Mucosa of rectum (tissue), 2 donors: ENCODE data around the gene YPEL3.

Experiments
- H3K27ac ChIP-seq, 2 donors: one replicate each; pipeline ENCODE4 v1.7.0; 2013; ENCODE audit warnings: inconsistent platforms in 2 of 2, low read depth in 2 of 2, low read length in 2 of 2
- H3K27me3 ChIP-seq, 2 donors: one replicate each; pipeline ENCODE4 v1.7.0; 2013; ENCODE audit warnings: low read length in 2 of 2; ENCODE audit not compliant: control insufficient read depth in 2 of 2, insufficient read depth in 2 of 2
- H3K36me3 ChIP-seq, 2 donors: one replicate each; pipeline ENCODE4 v1.7.0; 2013; ENCODE audit warnings: low read length in 2 of 2; ENCODE audit not compliant: control insufficient read depth in 2 of 2, insufficient read depth in 2 of 2
- H3K4me1 ChIP-seq, 2 donors: one replicate each; pipeline ENCODE4 v1.7.0; 2013; ENCODE audit warnings: low read length in 2 of 2, mild to moderate bottlenecking in 1 of 2; ENCODE audit not compliant: control insufficient read depth in 2 of 2, insufficient read depth in 2 of 2
- H3K4me3 ChIP-seq, 2 donors: one replicate each; pipeline ENCODE4 v1.7.0; 2013; ENCODE audit warnings: low read length in 2 of 2
- H3K9ac ChIP-seq, 2 donors: one replicate each; pipeline ENCODE4 v1.7.0; 2013; ENCODE audit warnings: low read length in 2 of 2, low read depth in 1 of 2, mild to moderate bottlenecking in 1 of 2
- H3K9me3 ChIP-seq, 2 donors: one replicate each; pipeline ENCODE4 v1.7.0; 2013; ENCODE audit warnings: low read length in 2 of 2; ENCODE audit not compliant: control insufficient read depth in 2 of 2
- donor health status: healthy.
- donor health status: Normal muscosa, but diverticular disease.

Gene YPEL3

DNA sequence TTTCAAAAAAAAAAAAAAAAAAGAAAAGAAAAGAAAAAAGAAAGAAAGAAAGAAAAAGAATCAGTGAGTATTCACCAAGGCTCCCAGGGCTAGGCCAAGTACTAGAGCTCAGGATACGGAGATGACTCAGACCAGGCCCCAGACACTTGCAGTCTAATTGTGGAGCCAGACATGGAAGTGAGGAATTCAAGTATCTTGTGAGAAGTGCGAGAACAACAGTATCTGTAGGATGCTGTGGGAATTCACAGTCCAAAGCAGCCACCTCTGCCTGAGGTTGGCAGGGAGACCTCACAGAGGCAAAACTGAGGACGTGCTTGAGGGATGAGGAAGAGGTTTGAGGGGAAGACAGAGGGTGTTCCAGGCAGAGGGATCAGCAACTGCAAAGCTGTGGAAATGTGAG is 44.5 kb downstream of the YPEL3 start:
- Histone ChIP-seq H3K9me3 (no peaks in the 10 kb centered on the region), H3K4me1 (peaks cover 7 to 10% of the 10 kb centered on the region in 2 donors), H3K27ac (no peak overlapping the region), H3K4me3 (no peak overlapping the region), H3K9ac (no peak overlapping the region), H3K36me3 (no peaks in the 10 kb centered on the region), H3K27me3 (no peaks in the 10 kb centered on the region)

GRCh38 chr16:30049871-30050270 is 46.1 kb downstream of the YPEL3 start:
- Histone ChIP-seq H3K27ac (no peak overlapping the region), H3K27me3 (peaks cover 0 to 1% of the 10 kb centered on the region in 2 donors), H3K9ac (no peak overlapping the region), H3K4me1 (peaks cover 7 to 10% of the 10 kb centered on the region in 2 donors), H3K9me3 (no peaks in the 10 kb centered on the region), H3K36me3 (no peaks in the 10 kb centered on the region), H3K4me3 (no peak overlapping the region)

- Histone ChIP-seq H3K36me3 (no peaks in the 10 kb centered on the region), H3K9ac (no peak overlapping the region), H3K4me3 (no peak overlapping the region), H3K27ac (no peak overlapping the region), H3K9me3 (no peaks in the 10 kb centered on the region), H3K27me3 (peaks cover 0 to 4% of the 10 kb centered on the region in 2 donors), H3K4me1 (no peaks in the 10 kb centered on the region)
These were observed 49.4 kb downstream of the YPEL3 start for GRCh38 chr16:30046588-30046987.

- no peak overlapping the region for H3K9ac ChIP-seq
- no peaks in the 10 kb centered on the region for H3K9me3 ChIP-seq
- H3K4me3 ChIP-seq = no peak overlapping the region
- no peak overlapping the region for H3K27ac ChIP-seq
- no peaks in the 10 kb centered on the region for H3K4me1 ChIP-seq
- no peaks in the 10 kb centered on the region for H3K36me3 ChIP-seq
- H3K27me3 ChIP-seq = peaks cover 0 to 4% of the 10 kb centered on the region in 2 donors
These were observed 49.8 kb downstream of the YPEL3 start for GRCh38 chr16:30046178-30046577.
